AG08395 (cell line): ENCODE measurements around the gene ADA.

Experiments
- DNase-seq: peaks from one replicate; pipeline ENCODE4 v3.0.0; 2012; ENCODE audit warnings: mixed read lengths, low spot score

The ADA gene

DNA sequence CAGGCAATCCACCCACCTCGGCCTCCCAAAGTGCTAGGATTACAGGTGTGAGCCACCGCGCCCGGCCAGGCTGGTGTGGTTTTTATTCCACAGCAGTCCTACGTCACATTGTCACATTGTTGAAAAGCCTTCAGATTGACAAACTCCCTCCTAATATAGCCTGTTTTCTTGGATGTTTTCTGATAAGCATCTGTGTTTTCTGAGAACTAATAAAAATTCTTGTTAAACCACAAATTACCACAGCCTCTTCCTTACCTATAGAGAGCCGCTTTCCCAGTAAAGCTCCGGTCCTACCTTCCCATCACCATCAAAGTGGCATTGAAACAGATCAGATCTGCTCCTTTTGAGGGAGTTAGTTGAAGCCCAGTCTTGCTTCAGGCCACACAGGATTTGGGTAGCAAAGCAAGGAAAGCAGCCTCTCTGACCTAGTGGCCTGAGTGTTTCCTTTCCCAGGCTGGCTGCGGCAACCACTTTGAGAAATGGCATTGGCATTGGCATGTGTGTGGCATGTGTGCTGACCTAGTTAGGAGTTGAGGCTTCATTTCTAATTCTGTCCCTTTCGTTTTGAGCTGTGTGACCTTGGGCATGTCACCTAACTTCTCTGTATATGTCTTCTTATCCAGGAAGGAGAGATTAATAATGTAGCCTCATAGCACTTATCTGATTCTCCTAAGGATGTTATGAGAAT, 70.8 kb downstream of the ADA start:
- DNase-seq, result no peak

DNA sequence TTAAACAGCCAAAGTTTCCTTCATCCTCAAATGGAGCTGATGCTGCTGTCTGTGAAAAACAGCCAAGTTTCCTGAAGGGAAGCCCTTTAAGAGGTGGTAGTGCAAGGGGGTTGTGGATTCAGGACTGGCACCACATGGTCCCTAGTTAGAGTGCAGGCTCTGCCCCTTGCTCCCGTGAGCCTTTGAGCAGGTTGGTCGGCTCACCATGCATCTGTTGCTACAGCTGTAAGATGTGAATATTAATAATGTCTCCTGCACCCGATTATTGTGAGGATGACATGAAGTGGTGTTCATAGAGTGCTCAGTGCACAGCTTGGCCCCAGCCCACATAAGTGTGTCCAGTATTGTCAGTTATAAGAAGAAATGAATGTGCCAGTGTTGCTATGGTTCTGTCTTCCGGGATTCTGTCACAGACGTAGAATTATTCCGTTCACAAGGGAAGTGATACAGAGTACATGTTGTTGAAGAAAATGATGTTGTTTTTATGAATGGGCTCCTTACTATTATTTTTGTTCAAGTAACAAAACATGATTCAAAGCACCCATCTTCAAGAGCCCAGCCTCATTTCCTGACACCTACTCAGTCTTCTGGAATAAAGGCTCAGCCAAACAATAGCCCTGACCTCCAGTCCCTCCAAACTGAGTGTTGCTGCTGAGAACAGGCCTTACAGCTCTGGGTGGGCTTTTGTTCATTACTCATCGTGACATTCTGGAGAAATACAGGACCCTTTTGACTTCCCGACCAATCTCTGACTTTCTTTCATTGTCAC, 72.0 kb downstream of the ADA start:
- no peak for DNase-seq

DNA sequence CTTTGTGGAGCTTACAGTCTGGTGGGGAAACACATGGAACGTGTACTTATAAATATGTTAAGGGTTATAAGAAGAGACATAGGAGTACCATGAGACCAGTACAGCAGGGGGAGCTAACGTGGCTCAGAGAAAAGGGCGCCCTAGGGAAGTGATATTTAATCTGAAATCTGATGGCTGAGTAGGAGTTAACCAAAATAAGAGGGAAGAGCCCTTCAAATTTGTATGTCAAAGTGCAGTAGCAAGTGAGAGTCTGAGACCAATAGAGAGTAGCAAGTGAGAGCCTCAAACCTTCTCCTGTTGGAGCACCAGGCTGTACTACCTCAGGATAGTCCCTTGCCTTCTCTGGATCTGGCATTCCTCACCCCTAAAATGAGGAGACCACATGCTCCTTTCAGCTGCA, 75.2 kb downstream of the ADA start:
- no peak for DNase-seq

DNA sequence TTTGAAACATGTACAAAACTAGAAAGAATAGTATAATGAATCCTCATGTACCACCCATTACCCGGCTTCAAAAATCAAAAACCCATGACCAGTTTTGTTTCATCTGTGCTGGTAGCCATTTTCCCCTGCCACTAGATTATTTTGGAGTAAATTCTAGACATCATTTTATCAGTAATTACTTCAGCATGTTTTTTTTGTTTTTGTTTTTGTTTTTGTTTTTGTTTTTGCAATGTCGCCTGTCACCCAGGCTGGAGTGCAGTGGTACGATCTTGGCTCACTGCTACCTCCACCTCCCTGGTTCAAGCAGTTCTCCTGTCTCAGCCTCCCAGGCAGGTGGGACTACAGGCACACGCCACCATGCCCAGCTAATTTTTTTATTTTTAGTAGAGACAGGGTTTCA, 77.1 kb downstream of the ADA start:
- DNase-seq, result no peak

DNA sequence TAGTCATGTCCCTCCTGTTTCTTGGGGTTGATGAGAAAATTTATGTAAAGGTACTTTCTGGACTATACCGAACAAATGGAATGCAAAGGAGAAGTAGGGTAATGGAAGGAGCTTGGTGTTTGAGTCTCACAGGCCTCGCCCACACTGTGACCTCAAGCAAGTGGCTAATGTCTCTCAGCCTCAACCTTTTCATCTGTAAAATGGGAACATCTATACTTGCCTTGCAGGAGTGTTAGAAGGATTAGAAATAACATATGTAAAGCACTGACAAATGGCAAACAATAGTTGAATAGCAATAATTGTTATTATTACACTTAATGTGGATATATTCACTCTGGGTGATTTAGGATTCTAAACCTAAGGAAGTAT, 78.0 kb downstream of the ADA start:
- DNase-seq, result no peak

DNA sequence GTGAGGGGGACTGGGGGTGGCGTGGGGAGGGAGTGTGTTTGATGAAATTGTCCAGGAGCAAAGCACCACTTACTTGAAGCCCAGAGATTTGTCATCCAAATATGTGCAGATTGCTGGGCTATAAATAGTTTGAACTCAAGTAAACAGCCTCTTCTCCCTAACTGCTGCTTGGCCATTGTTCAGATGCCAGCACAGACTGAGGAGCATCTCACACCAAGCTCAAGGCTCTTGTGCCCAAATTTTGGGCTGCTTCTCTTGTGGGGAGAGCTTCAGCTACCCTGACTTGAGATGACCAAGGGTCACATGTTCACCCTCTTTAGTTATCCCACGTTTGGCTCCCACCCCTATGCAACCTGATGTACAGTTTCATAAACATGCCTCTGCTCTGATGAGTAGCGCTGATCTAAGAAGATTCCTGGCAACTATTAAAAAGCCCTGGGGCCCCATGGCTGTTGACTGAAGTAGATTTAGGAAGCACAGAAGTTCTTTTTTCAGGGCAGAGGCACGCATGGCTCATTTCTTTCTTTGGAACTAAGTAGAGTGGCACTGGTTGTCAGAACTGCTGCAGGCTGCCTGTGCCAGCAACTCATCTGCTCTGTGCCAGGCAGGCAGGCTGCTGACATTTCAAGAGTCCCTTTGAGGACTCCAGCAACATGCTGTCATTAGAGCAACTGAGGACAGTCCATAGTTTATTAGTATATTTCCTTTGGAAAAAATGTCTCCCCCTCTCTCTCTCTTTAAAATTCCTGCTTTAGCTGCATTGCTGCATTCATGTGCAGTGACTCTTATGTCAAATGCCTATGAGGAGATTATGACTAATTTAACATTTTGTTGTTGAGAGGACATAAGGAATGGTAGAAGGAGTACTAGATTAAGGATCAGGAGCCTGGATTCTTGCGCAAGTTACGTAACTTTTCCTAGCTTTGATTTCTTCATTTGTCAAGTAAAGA, 78.7 kb downstream of the ADA start:
- DNase-seq, result peak; percentile 81

DNA sequence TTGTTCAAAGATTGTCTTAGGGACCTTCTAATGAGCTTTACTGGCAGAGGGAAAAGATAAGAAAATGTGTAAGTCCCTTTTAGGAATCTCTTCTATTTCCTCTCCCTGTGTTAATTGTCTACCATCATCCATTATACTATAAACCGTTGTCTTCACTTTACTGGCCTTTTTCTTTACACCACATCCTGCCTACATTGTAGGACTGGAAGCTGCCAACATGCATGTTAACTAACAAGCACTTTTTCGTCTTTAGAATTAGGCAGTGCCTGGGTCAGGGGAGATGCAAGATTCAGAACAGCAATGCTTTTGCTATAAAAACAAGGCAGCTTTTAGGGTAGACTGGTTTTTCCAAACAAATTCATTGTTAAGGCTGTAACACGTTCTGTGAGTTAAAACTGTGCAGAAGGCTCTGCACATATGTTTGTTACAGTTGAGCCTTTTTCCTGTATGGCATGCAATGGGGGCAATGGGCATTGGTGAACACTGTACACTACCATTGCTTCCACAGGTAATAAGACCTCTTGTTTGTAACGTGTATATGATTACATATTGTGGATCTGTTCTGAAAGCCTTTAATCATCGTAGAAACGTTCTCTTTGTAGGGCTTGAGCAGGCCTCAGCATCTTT, 80.0 kb downstream of the ADA start:
- no peak for DNase-seq

DNA sequence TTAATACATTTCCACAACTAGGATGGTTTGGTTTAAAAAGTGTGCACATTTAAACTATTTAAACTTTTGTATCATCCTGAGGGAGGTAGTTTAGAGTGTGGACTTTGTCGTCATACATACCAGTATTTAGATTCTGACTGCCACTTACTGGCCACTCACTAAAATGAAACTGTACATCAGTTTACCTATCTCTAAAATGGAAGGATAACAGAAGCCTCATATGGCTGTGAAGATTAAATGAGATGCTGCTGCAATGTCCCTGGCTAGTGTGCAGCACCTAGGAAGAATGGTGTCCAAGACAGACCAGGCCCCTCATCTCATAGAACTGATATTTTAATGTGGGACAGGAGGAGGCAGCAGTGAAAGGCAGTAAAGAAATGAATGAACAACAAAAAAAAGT, 81.1 kb downstream of the ADA start:
- DNase-seq, result no peak
